ENCODE data around the gene PTHLH.

The PTHLH gene

GRCh38 chr12:27936196-27936595 lies 36.3 kb downstream of the PTHLH start:
- DNase-seq: no peak

GRCh38 chr12:27934276-27934675 lies 38.3 kb downstream of the PTHLH start:
- DNase-seq: no peak

- DNase-seq: no peak
Measured at GRCh38 chr12:27931390-27931789, 41.1 kb downstream of the PTHLH start.

- no peak for DNase-seq
Measured at GRCh38 chr12:27927347-27927746, 45.2 kb downstream of the PTHLH start.

GRCh38 chr12:27924350-27925135 lies 48.0 kb downstream of the PTHLH start:
- DNase-seq: no peak

GRCh38 chr12:27922531-27923139 lies 49.9 kb downstream of the PTHLH start:
- DNase-seq: no peak

- DNase-seq: no peak
Measured at GRCh38 chr12:27919671-27920235, 52.8 kb downstream of the PTHLH start.

- no peak for DNase-seq
Measured at GRCh38 chr12:27915536-27915935, 57.0 kb downstream of the PTHLH start.

- no peak for DNase-seq
Measured at GRCh38 chr12:27915021-27915420, 57.5 kb downstream of the PTHLH start.

- no peak for DNase-seq
Measured at GRCh38 chr12:27913999-27914614, 58.4 kb downstream of the PTHLH start.

- DNase-seq: no peak
Measured at GRCh38 chr12:27911397-27911796, 61.1 kb downstream of the PTHLH start.
